Kidney capillary endothelial cell (primary cell): ENCODE measurements around the gene RELCH.

Experiments used
- DNase-seq: peaks from one replicate; pipeline ENCODE4 v3.0.0-alpha.2; 2018; ENCODE audit warnings: low spot score

The RELCH gene

GRCh38 chr18:62324917-62325805 is 138.1 kb downstream of the RELCH start, which contains the start of gene TNFRSF11A:
TNFRSF11A (plus strand) TSS chr18:62325310; CDS start chr18:62325353, 43 bp downstream.
- DNase-seq: no peak

- DNase-seq: no peak
Observed at GRCh38 chr18:62325806-62326645, 139.0 kb downstream of the RELCH start.

GRCh38 chr18:62326646-62327348 is 139.7 kb downstream of the RELCH start:
- no peak for DNase-seq

- DNase-seq: no peak
Observed at GRCh38 chr18:62327977-62328376, 140.9 kb downstream of the RELCH start.

GRCh38 chr18:62328586-62329525 is 141.8 kb downstream of the RELCH start:
- DNase-seq: no peak

- peak; percentile 65 for DNase-seq
Observed at GRCh38 chr18:62329691-62330454, 142.8 kb downstream of the RELCH start.

GRCh38 chr18:62330650-62331049 is 143.6 kb downstream of the RELCH start:
- DNase-seq: no peak

- DNase-seq: no peak
Observed at GRCh38 chr18:62331581-62332356, 144.7 kb downstream of the RELCH start.

- no peak for DNase-seq
Observed at GRCh38 chr18:62332431-62332830, 145.4 kb downstream of the RELCH start.

- no peak for DNase-seq
Observed at GRCh38 chr18:62332964-62333695, 146.1 kb downstream of the RELCH start.

GRCh38 chr18:62334120-62334519 is 147.1 kb downstream of the RELCH start:
- peak; percentile 73 for DNase-seq

GRCh38 chr18:62335494-62335893 is 148.4 kb downstream of the RELCH start:
- DNase-seq: no peak

GRCh38 chr18:62336618-62337017 is 149.6 kb downstream of the RELCH start:
- no peak for DNase-seq

GRCh38 chr18:62337336-62337735 is 150.3 kb downstream of the RELCH start:
- no peak for DNase-seq

GRCh38 chr18:62338446-62339105 is 151.5 kb downstream of the RELCH start:
- DNase-seq: no peak

GRCh38 chr18:62339106-62339988 is 152.3 kb downstream of the RELCH start:
- DNase-seq: no peak

- DNase-seq: no peak
Observed at GRCh38 chr18:62340996-62341395, 153.9 kb downstream of the RELCH start.
